ENCODE data around the gene ZBTB16.

The ZBTB16 gene

GRCh38 chr11:114148013-114148382 is 88.5 kb downstream of the ZBTB16 start:
- Histone ChIP-seq H3K27ac (no peak overlapping the region), H3K27me3 (ENCODE audit: insufficient read depth, low read depth, severe bottlenecking) (no peaks in the 10 kb centered on the region), H3K4me3 (ENCODE audit: low read depth, low read length) (no peak overlapping the region), H3K36me3 (no peaks in the 10 kb centered on the region), H3K9me3 (ENCODE audit: severe bottlenecking) (no peaks in the 10 kb centered on the region)
- DNase-seq = no peak
- TF ChIP-seq CTCF (IDR thresholded peaks at IDR 0.05; ENCODE audit: low read depth, low read length) = no peak

- Histone ChIP-seq H3K9me3 (ENCODE audit: severe bottlenecking) (no peaks in the 10 kb centered on the region), H3K27me3 (ENCODE audit: insufficient read depth, low read depth, severe bottlenecking) (no peaks in the 10 kb centered on the region), H3K27ac (no peak overlapping the region), H3K36me3 (no peaks in the 10 kb centered on the region), H3K4me3 (ENCODE audit: low read depth, low read length) (no peak overlapping the region)
- no peak for DNase-seq
- TF ChIP-seq CTCF (IDR thresholded peaks at IDR 0.05; ENCODE audit: low read depth, low read length) = no peak
Measured at GRCh38 chr11:114149689-114150407, 90.3 kb downstream of the ZBTB16 start.

- H3K27ac ChIP-seq = no peak overlapping the region
- TF ChIP-seq CTCF (IDR thresholded peaks at IDR 0.05; ENCODE audit: low read depth, low read length) = no peak
- no peaks in the 10 kb centered on the region for H3K9me3 ChIP-seq (ENCODE audit: severe bottlenecking)
- no peak overlapping the region for H3K4me3 ChIP-seq (ENCODE audit: low read depth, low read length)
- H3K36me3 ChIP-seq = no peaks in the 10 kb centered on the region
- no peaks in the 10 kb centered on the region for H3K27me3 ChIP-seq (ENCODE audit: insufficient read depth, low read depth, severe bottlenecking)
- DNase-seq = no peak
Measured at GRCh38 chr11:114150671-114151070, 91.2 kb downstream of the ZBTB16 start.

- Histone ChIP-seq H3K27ac (no peak overlapping the region), H3K36me3 (no peaks in the 10 kb centered on the region)
Measured at GRCh38 chr11:114151631-114152030, 92.1 kb downstream of the ZBTB16 start.

GRCh38 chr11:114152162-114152561 is 92.7 kb downstream of the ZBTB16 start:
- Histone ChIP-seq H3K27ac (no peak overlapping the region), H3K27me3 (ENCODE audit: insufficient read depth, low read depth, severe bottlenecking) (no peaks in the 10 kb centered on the region), H3K9me3 (ENCODE audit: severe bottlenecking) (no peaks in the 10 kb centered on the region), H3K36me3 (no peaks in the 10 kb centered on the region), H3K4me3 (ENCODE audit: low read depth, low read length) (no peak overlapping the region)
- TF ChIP-seq CTCF (IDR thresholded peaks at IDR 0.05; ENCODE audit: low read depth, low read length) = no peak
- DNase-seq = no peak

More at GRCh38 chr11:114151631-114152030, 92.1 kb downstream of the ZBTB16 start:
- no peak for TF ChIP-seq CTCF (IDR thresholded peaks at IDR 0.05; ENCODE audit: low read depth, low read length)
- Histone ChIP-seq H3K27me3 (ENCODE audit: insufficient read depth, low read depth, severe bottlenecking) (no peaks in the 10 kb centered on the region), H3K9me3 (ENCODE audit: severe bottlenecking) (no peaks in the 10 kb centered on the region), H3K4me3 (ENCODE audit: low read depth, low read length) (no peak overlapping the region)
- DNase-seq = no peak

GRCh38 chr11:114152785-114153184 is 93.3 kb downstream of the ZBTB16 start:
- H3K27me3 ChIP-seq (ENCODE audit: insufficient read depth, low read depth, severe bottlenecking) = no peaks in the 10 kb centered on the region
- no peaks in the 10 kb centered on the region for H3K9me3 ChIP-seq (ENCODE audit: severe bottlenecking)
- no peak overlapping the region for H3K4me3 ChIP-seq (ENCODE audit: low read depth, low read length)
- TF ChIP-seq CTCF (IDR thresholded peaks at IDR 0.05; ENCODE audit: low read depth, low read length) = no peak
- no peaks in the 10 kb centered on the region for H3K36me3 ChIP-seq
- no peak for DNase-seq
- H3K27ac ChIP-seq = no peak overlapping the region

All from WERI-Rb-1 (cell line).